RWPE1 (cell line): ENCODE data around the gene FAIM2.

Experiments
- CTCF ChIA-PET: fragments of 350-600 bp; sonication (Branson Sonifier 250); formaldehyde crosslinking; extraction: SDS; loops from one replicate; lab custom pipeline; 2021; lab: Yijun Ruan, JAX
- POLR2A ChIA-PET: fragments of 400-600 bp; formaldehyde crosslinking; extraction: SDS; loops from one replicate; lab custom pipeline; 2020; ENCODE audit warnings: antibody characterized with exemption; ENCODE audit not compliant: low non-redundant PET; lab: Yijun Ruan, JAX
- DNase-seq: peaks from one replicate; pipeline ENCODE4 v3.0.0; 2012; ENCODE audit warnings: low spot score
- H3K27ac ChIP-seq: fragments of 450-650 bp; 2 replicates; pipeline ENCODE4 v1.5.1; 2017
- CTCF ChIP-seq: fragments of 450-650 bp; conservative IDR thresholded peaks from 2 replicates; pipeline ENCODE4 v1.5.1; 2017; ENCODE audit warnings: low read depth, mild to moderate bottlenecking

Gene FAIM2

GRCh38 chr12:49933796-49934195, 30.1 kb upstream of the FAIM2 start:
- POLR2A ChIA-PET, result no interaction called here
- no peak for TF ChIP-seq CTCF
- no peak for DNase-seq
- no peak overlapping the region for H3K27ac ChIP-seq
- CTCF ChIA-PET, result no interaction called here

- TF ChIP-seq CTCF, result no peak
- no peak overlapping the region for H3K27ac ChIP-seq
- ChIA-PET CTCF (interaction anchor here (2.4 kb wide), 1 partner anchor 13 kb away, joined by 8 read pairs; no protein-coding TSS in a partner anchor), POLR2A (no interaction called here)
- DNase-seq, result no peak
Observed at GRCh38 chr12:49932533-49933130, 28.9 kb upstream of the FAIM2 start.

GRCh38 chr12:49932023-49932422, 28.3 kb upstream of the FAIM2 start:
- ChIA-PET CTCF (interaction anchor here (0.6 to 2.4 kb wide), 2 partner anchors 14 to 287 kb away, joined by 3 to 8 read pairs; no protein-coding TSS in a partner anchor), POLR2A (no interaction called here)
- no peak overlapping the region for H3K27ac ChIP-seq
- no peak for TF ChIP-seq CTCF
- DNase-seq, result no peak

GRCh38 chr12:49930515-49931288, 27.0 kb upstream of the FAIM2 start:
- peak; percentile 70 for DNase-seq
- TF ChIP-seq CTCF, result no peak
- POLR2A ChIA-PET, result no interaction called here

GRCh38 chr12:49929581-49929980, 25.9 kb upstream of the FAIM2 start:
- ChIA-PET POLR2A (no interaction called here), CTCF (interaction anchor here (0.6 to 0.9 kb wide), 3 partner anchors 16 to 810 kb away, joined by 3 to 5 read pairs (median 4); no protein-coding TSS in a partner anchor)
- no peak overlapping the region for H3K27ac ChIP-seq
- no peak for DNase-seq
- no peak for TF ChIP-seq CTCF

More at GRCh38 chr12:49930515-49931288, 27.0 kb upstream of the FAIM2 start:
- CTCF ChIA-PET, result interaction anchor here (0.6 to 2.4 kb wide), 2 partner anchors 15 to 809 kb away, joined by 3 to 8 read pairs; no protein-coding TSS in a partner anchor
- H3K27ac ChIP-seq, result no peak overlapping the region

- ChIA-PET POLR2A (interaction anchor here (0.6 kb wide), 1 partner anchor 134 kb away, joined by 3 read pairs; no protein-coding TSS in a partner anchor), CTCF (interaction anchor here (0.6 to 0.7 kb wide), 2 partner anchors 11 to 166 kb away, joined by 4 read pairs; no protein-coding TSS in a partner anchor)
- no peak for DNase-seq
- no peak overlapping the region for H3K27ac ChIP-seq
- no peak for TF ChIP-seq CTCF
Observed at GRCh38 chr12:49928471-49928870, 24.8 kb upstream of the FAIM2 start.
